HCT116 (cell line): ENCODE data around the gene KCNK2. TPM values are rescaled to one million over a fixed set of nuclear protein-coding genes. Genes with fewer than 3 reads are reported as not detected.

ENCODE experiments used
- ATAC-seq: fragments of 200-7000 bp; cut with Tn5 transposase; 2 replicates; pipeline ENCODE4 v1.9.1; 2020; ENCODE audit warnings: mild to moderate bottlenecking, moderate library complexity
- BruUV-seq: library from RNA; stranded (reverse); fragments of 400-500 nt; replicated peaks from 2 replicates; lab custom pipeline; 2021; lab: Mats Ljungman, UMichigan
- CTCF ChIA-PET: fragments of 300-600 bp; sonication (Branson Sonifier 250); formaldehyde crosslinking; loops from one replicate; lab custom pipeline; 2021; ENCODE audit warnings: antibody characterized with exemption; lab: Charles Lee
- POLR2A ChIA-PET: fragments of 300-600, 350-600 bp; sonication (Branson Sonifier 250); formaldehyde crosslinking; loops from one replicate; lab custom pipeline; 2021; ENCODE audit warnings: antibody characterized with exemption; lab: Charles Lee
- RAD21 ChIA-PET, 2 experiments: fragments of 300-600 bp; sonication (Branson Sonifier 250); formaldehyde crosslinking; loops; one replicate each; lab custom pipeline; 2023; ENCODE audit warnings: low total read pairs in 2 of 2; ENCODE audit not compliant: uncharacterized antibody in 2 of 2, unreplicated experiment in 2 of 2, low non-redundant PET in 1 of 2; lab: Charles Lee
- DNase-seq: peaks from one replicate; pipeline ENCODE4 v3.0.0-alpha.2; 2010; ENCODE audit warnings: low read depth, low spot score
- H2AFZ ChIP-seq: fragments of 200-600 bp; shearing (Covaris generic), sonication (generic); 2 replicates; pipeline ENCODE4 v1.6.1; 2017; ENCODE audit warnings: low read depth, mixed run types, mixed read lengths, antibody characterized with exemption, low read length; ENCODE audit not compliant: poor library complexity, severe bottlenecking
- H3K27ac ChIP-seq: 2 replicates; pipeline ENCODE4 v1.5.1; 2012; ENCODE audit warnings: low read depth, low read length
- H3K27me3 ChIP-seq: fragments of 200-600 bp; sonication (generic); 2 replicates; pipeline ENCODE4 v1.6.1; 2016; ENCODE audit warnings: mixed run types, low read length, mixed read lengths; ENCODE audit not compliant: insufficient read depth
- H3K36me3 ChIP-seq, 2 experiments: fragments of 200-500 bp in 1 of 2; fragments of 200-600 bp in 1 of 2; sonication (Bioruptor generic) in 1 of 2; sonication (generic) in 1 of 2; 2 replicates each; pipeline versions ENCODE4 v1.5.1 to v1.6.1; 2014 to 2016; ENCODE audit warnings: low read length in 2 of 2, inconsistent platforms in 1 of 2, mixed read lengths in 1 of 2, mixed run types in 1 of 2; ENCODE audit not compliant: insufficient read depth in 2 of 2, control insufficient read depth in 1 of 2
- H3K4me1 ChIP-seq, 2 experiments: fragments of 200-600 bp in 1 of 2; sonication (generic) in 1 of 2; 2 replicates each; pipeline versions ENCODE4 v1.5.1 to v1.6.1; 2012 to 2017; ENCODE audit warnings: low read length in 2 of 2, inconsistent platforms in 1 of 2, mild to moderate bottlenecking in 1 of 2, mixed read lengths in 1 of 2, mixed run types in 1 of 2, moderate library complexity in 1 of 2; ENCODE audit not compliant: insufficient read depth in 2 of 2, control insufficient read depth in 1 of 2
- H3K4me2 ChIP-seq: fragments of 200-600 bp; sonication (generic); 2 replicates; pipeline ENCODE4 v1.6.1; 2017; ENCODE audit warnings: mixed run types, low read length, mixed read lengths
- H3K4me3 ChIP-seq, 2 experiments: fragments of 200-600 bp in 1 of 2; sonication (generic) in 1 of 2; replicated peaks in 1 of 2; 2 replicates each; pipeline ENCODE4 v1.5.1; 2011 to 2016; ENCODE audit warnings: low read length in 2 of 2, control low read depth in 1 of 2, low read depth in 1 of 2, mild to moderate bottlenecking in 1 of 2, mixed read lengths in 1 of 2, mixed run types in 1 of 2
- H3K79me2 ChIP-seq: fragments of 200-600 bp; sonication (generic); 2 replicates; pipeline ENCODE4 v1.6.1; 2017; ENCODE audit warnings: mild to moderate bottlenecking, mixed run types, low read length, moderate library complexity, mixed read lengths; ENCODE audit not compliant: insufficient read depth
- H3K9ac ChIP-seq: fragments of 200-600 bp; sonication (generic); 2 replicates; pipeline ENCODE4 v1.6.1; 2016; ENCODE audit warnings: low read length, mixed read lengths
- H3K9me2 ChIP-seq: fragments of 200-600 bp; sonication (generic), shearing (Covaris generic); 2 replicates; pipeline ENCODE4 v1.6.1; 2017; ENCODE audit warnings: mixed run types, mild to moderate bottlenecking, moderate library complexity; ENCODE audit not compliant: insufficient read depth
- H3K9me3 ChIP-seq, 2 experiments: fragments of 200-500 bp in 1 of 2; fragments of 200-600 bp in 1 of 2; sonication (Bioruptor generic) in 1 of 2; sonication (generic) in 1 of 2; 2 replicates each; pipeline ENCODE4 v1.6.1; 2014 to 2017; ENCODE audit warnings: low read length in 2 of 2, mixed read lengths in 2 of 2, inconsistent platforms in 1 of 2, low read depth in 1 of 2, mild to moderate bottlenecking in 1 of 2, mixed run types in 1 of 2, moderate library complexity in 1 of 2; ENCODE audit not compliant: control insufficient read depth in 1 of 2, insufficient read depth in 1 of 2
- H4K20me1 ChIP-seq: fragments of 200-600 bp; sonication (generic), shearing (Covaris generic); 2 replicates; pipeline ENCODE4 v1.6.1; 2017; ENCODE audit warnings: mixed run types, mild to moderate bottlenecking, moderate library complexity; ENCODE audit not compliant: insufficient read depth
- CBX3 ChIP-seq: IDR thresholded peaks from 2 replicates; pipeline ENCODE4 v1.6.1; 2012; ENCODE audit warnings: low read depth
- CEBPB ChIP-seq: IDR thresholded peaks from 2 replicates; pipeline ENCODE4 v1.6.1; 2012; ENCODE audit warnings: low read depth
- ELF1 ChIP-seq: IDR thresholded peaks from 2 replicates; pipeline ENCODE4 v1.6.1; 2012; ENCODE audit warnings: low read depth, borderline replicate concordance
- EZH2 ChIP-seq: fragments of 200-600 bp; sonication (generic); IDR thresholded peaks from 2 replicates; pipeline ENCODE4 v1.6.1; 2017; ENCODE audit warnings: antibody characterized with exemption, mixed run types
- JUND ChIP-seq: IDR thresholded peaks from 2 replicates; pipeline ENCODE4 v1.6.1; 2012
- POLR2A ChIP-seq: IDR thresholded peaks from 2 replicates; pipeline ENCODE4 v1.7.0; 2011; ENCODE audit warnings: borderline replicate concordance; ENCODE audit not compliant: insufficient read depth, insufficient read length; ENCODE audit errors: extremely low read depth
- POLR2AphosphoS5 ChIP-seq: IDR thresholded peaks from 2 replicates; pipeline ENCODE4 v1.6.1; 2011; ENCODE audit warnings: mild to moderate bottlenecking, low read depth, low read length, moderate library complexity
- RAD21 ChIP-seq: IDR thresholded peaks from 2 replicates; pipeline ENCODE4 v1.6.1; 2012; ENCODE audit warnings: low read depth, mild to moderate bottlenecking
- SIN3A ChIP-seq: IDR thresholded peaks from 2 replicates; pipeline ENCODE4 v1.6.1; 2012; ENCODE audit warnings: low read depth
- SP1 ChIP-seq: IDR thresholded peaks from 2 replicates; pipeline ENCODE4 v1.6.1; 2012; ENCODE audit warnings: low read depth
- TCF7L2 ChIP-seq: IDR thresholded peaks from 2 replicates; pipeline ENCODE4 v1.7.0; 2011; ENCODE audit warnings: borderline replicate concordance, inconsistent platforms; ENCODE audit not compliant: insufficient read depth, insufficient read length; ENCODE audit errors: extremely low read depth
- YY1 ChIP-seq: IDR thresholded peaks from 2 replicates; pipeline ENCODE4 v1.6.1; 2011; ENCODE audit warnings: low read length, low read depth, moderate library complexity, mild to moderate bottlenecking; ENCODE audit not compliant: insufficient replicate concordance; ENCODE audit errors: extremely low read depth
- ZFX ChIP-seq: fragments of 450-650 bp; IDR thresholded peaks from 2 replicates; pipeline ENCODE4 v1.6.1; 2017
- ZNF274 ChIP-seq: fragments of 200-500 bp; sonication (Bioruptor generic); IDR thresholded peaks from 2 replicates; pipeline ENCODE4 v1.6.1; 2014; ENCODE audit warnings: mild to moderate bottlenecking, low read depth, low read length, inconsistent platforms
- intact Hi-C: fragments of 100-400 bp; cut with micrococcal nuclease; formaldehyde crosslinking; loops from 2 replicates; pipeline ENCODE4 v1.10.0; 2022
- total RNA-seq: library from RNA; stranded (reverse); gene quantifications from one replicate; pipeline ENCODE4 v1.2.1, GENCODE V29; 2021; ENCODE audit not compliant: unreplicated experiment
- TF ChIP-seq, protein P1 (sequence below): IDR thresholded peaks from 2 replicates; pipeline ENCODE4 v1.6.1; 2012
- TF ChIP-seq, protein P2 (sequence below): IDR thresholded peaks from 2 replicates; pipeline ENCODE4 v1.6.1; 2012
- TF ChIP-seq, protein P3 (sequence below), 3 experiments: fragments of 200-600 bp in 1 of 3; sonication (generic) in 1 of 3; IDR thresholded peaks in 2 of 3; conservative IDR thresholded peaks in 1 of 3; 2 replicates each; pipeline ENCODE4 v1.5.1; 2012 to 2017; ENCODE audit warnings: low read depth in 2 of 3, low read length in 2 of 3, antibody characterized with exemption in 1 of 3, borderline replicate concordance in 1 of 3, control low read depth in 1 of 3, mild to moderate bottlenecking in 1 of 3, mixed read lengths in 1 of 3, mixed run types in 1 of 3, moderate library complexity in 1 of 3; ENCODE audit not compliant: insufficient read depth in 1 of 3
- TF ChIP-seq, protein P4 (sequence below): IDR thresholded peaks from 2 replicates; pipeline ENCODE4 v1.6.1; 2012; ENCODE audit warnings: low read depth
- TF ChIP-seq, protein P5 (sequence below): IDR thresholded peaks from 2 replicates; pipeline ENCODE4 v1.6.1; 2011; ENCODE audit warnings: mild to moderate bottlenecking, low read length, moderate library complexity; ENCODE audit not compliant: insufficient replicate concordance; ENCODE audit errors: extremely low read depth

Gene KCNK2
- total RNA-seq, 1 experiment from 2014 or later, result 0.27 TPM

DNA sequence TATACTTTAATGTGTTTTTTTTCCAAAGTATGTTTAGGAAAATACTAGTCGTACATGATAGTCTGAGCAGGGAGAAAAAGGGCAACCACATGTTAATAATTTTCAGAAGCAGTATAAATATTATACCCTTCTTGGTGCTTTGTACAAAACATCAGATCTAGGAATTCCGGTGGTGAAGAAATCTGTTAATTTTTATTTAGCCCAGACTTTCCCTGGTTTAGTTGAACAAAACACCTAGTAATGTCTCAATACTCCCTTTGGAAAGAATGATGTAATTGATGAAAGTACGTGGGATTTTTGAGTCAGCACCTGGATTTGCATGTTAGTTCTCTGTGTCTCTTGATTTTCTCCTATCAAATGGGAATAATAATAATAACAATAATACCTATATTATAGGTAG is 38.4 kb upstream of the KCNK2 start:
- BruUV-seq, result no TSS peak
- no peaks in the 10 kb centered on the region for H3K9me2 ChIP-seq
- RAD21 ChIA-PET, result no interaction called here

More for the DNA sequence above, 38.4 kb upstream of the KCNK2 start:
- no peaks in the 10 kb centered on the region for H3K9me3 ChIP-seq
- ATAC-seq (no peak), DNase-seq (no peak)
- H3K36me3 ChIP-seq, result no peaks in the 10 kb centered on the region
- H3K27me3 ChIP-seq, result no peaks in the 10 kb centered on the region
- intact Hi-C loops, result no loop called here
- H3K4me3 ChIP-seq, result no peak overlapping the region
- no peak overlapping the region for H3K9ac ChIP-seq
- H3K27ac ChIP-seq, result no peak overlapping the region
- ChIA-PET POLR2A (no interaction called here), CTCF (no interaction called here)
- no peaks in the 10 kb centered on the region for H3K4me1 ChIP-seq
- H4K20me1 ChIP-seq, result no peaks in the 10 kb centered on the region
- H3K4me2 ChIP-seq, result no peak overlapping the region
- no peaks in the 10 kb centered on the region for H3K79me2 ChIP-seq
- H2AFZ ChIP-seq, result no peak overlapping the region
- TF ChIP-seq CEBPB (no peak), SP1 (no peak), ZNF274 (no peak), TCF7L2 (no peak), JUND (no peak), ZFX (no peak), ELF1 (no peak), POLR2A (no peak), POLR2AphosphoS5 (no peak), SIN3A (no peak), YY1 (no peak), EZH2 (no peak), RAD21 (no peak), CBX3 (no peak)
- TF ChIP-seq, protein P1, sequence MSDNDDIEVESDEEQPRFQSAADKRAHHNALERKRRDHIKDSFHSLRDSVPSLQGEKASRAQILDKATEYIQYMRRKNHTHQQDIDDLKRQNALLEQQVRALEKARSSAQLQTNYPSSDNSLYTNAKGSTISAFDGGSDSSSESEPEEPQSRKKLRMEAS, result no peak
- TF ChIP-seq, protein P2, sequence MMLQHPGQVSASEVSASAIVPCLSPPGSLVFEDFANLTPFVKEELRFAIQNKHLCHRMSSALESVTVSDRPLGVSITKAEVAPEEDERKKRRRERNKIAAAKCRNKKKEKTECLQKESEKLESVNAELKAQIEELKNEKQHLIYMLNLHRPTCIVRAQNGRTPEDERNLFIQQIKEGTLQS, result no peak
- TF ChIP-seq, protein P3, sequence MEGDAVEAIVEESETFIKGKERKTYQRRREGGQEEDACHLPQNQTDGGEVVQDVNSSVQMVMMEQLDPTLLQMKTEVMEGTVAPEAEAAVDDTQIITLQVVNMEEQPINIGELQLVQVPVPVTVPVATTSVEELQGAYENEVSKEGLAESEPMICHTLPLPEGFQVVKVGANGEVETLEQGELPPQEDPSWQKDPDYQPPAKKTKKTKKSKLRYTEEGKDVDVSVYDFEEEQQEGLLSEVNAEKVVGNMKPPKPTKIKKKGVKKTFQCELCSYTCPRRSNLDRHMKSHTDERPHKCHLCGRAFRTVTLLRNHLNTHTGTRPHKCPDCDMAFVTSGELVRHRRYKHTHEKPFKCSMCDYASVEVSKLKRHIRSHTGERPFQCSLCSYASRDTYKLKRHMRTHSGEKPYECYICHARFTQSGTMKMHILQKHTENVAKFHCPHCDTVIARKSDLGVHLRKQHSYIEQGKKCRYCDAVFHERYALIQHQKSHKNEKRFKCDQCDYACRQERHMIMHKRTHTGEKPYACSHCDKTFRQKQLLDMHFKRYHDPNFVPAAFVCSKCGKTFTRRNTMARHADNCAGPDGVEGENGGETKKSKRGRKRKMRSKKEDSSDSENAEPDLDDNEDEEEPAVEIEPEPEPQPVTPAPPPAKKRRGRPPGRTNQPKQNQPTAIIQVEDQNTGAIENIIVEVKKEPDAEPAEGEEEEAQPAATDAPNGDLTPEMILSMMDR (IDR thresholded peaks at IDR 0.05 in 2 of 3, conservative IDR thresholded peaks at IDR 0.05 in 1 of 3; ENCODE audit: borderline replicate concordance in 1 of 3, insufficient read depth in 1 of 3, low read depth in 2 of 3, low read length in 2 of 3), result no peak
- TF ChIP-seq, protein P4, sequence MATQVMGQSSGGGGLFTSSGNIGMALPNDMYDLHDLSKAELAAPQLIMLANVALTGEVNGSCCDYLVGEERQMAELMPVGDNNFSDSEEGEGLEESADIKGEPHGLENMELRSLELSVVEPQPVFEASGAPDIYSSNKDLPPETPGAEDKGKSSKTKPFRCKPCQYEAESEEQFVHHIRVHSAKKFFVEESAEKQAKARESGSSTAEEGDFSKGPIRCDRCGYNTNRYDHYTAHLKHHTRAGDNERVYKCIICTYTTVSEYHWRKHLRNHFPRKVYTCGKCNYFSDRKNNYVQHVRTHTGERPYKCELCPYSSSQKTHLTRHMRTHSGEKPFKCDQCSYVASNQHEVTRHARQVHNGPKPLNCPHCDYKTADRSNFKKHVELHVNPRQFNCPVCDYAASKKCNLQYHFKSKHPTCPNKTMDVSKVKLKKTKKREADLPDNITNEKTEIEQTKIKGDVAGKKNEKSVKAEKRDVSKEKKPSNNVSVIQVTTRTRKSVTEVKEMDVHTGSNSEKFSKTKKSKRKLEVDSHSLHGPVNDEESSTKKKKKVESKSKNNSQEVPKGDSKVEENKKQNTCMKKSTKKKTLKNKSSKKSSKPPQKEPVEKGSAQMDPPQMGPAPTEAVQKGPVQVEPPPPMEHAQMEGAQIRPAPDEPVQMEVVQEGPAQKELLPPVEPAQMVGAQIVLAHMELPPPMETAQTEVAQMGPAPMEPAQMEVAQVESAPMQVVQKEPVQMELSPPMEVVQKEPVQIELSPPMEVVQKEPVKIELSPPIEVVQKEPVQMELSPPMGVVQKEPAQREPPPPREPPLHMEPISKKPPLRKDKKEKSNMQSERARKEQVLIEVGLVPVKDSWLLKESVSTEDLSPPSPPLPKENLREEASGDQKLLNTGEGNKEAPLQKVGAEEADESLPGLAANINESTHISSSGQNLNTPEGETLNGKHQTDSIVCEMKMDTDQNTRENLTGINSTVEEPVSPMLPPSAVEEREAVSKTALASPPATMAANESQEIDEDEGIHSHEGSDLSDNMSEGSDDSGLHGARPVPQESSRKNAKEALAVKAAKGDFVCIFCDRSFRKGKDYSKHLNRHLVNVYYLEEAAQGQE, result no peak
- TF ChIP-seq, protein P5, sequence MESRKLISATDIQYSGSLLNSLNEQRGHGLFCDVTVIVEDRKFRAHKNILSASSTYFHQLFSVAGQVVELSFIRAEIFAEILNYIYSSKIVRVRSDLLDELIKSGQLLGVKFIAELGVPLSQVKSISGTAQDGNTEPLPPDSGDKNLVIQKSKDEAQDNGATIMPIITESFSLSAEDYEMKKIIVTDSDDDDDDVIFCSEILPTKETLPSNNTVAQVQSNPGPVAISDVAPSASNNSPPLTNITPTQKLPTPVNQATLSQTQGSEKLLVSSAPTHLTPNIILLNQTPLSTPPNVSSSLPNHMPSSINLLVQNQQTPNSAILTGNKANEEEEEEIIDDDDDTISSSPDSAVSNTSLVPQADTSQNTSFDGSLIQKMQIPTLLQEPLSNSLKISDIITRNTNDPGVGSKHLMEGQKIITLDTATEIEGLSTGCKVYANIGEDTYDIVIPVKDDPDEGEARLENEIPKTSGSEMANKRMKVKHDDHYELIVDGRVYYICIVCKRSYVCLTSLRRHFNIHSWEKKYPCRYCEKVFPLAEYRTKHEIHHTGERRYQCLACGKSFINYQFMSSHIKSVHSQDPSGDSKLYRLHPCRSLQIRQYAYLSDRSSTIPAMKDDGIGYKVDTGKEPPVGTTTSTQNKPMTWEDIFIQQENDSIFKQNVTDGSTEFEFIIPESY, result no peak
